ENCODE measurements around the gene NDUFA12. TPM values are rescaled to one million over a fixed set of nuclear protein-coding genes. Genes with fewer than 3 reads are reported as not detected.
A peak's percentile ranks its signal among the peaks of the same experiment; 100 is the strongest.

NDUFA12 gene
- total RNA-seq, 1 experiment from 2014 or later: 79.7 TPM

DNA sequence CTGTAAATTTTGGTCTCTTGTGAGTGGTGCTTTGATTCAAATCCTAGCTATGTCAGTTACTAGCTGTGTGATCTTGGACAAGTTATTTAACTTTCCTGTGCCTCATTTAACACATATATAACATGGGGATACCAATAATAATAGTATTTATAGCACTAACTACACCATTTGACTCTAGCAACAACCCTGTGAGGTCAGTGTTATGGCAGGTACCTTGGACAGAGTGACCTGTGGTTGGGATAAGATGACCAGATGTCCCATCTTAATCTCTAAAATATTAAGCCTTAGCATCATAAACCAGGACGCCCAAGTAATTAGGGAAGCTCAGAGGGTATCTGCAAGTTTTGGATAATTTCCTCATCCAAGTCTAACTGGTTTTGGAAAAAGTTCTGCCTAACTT, 73.7 kb downstream of the NDUFA12 start:
- intact Hi-C loops (cut with micrococcal nuclease): no loop called here
- no peak overlapping the region for H3K4me2 ChIP-seq (ENCODE audit: low read length)
- no peaks in the 10 kb centered on the region for H4K20me1 ChIP-seq (ENCODE audit: insufficient read depth)
- ATAC-seq: no peak
- H3K9me2 ChIP-seq (ENCODE audit: insufficient read depth): no peaks in the 10 kb centered on the region
- H3K9ac ChIP-seq (ENCODE audit: low read length): no peak overlapping the region
- no peaks in the 10 kb centered on the region for H3K9me3 ChIP-seq (ENCODE audit: control insufficient read depth in 1 of 2, insufficient read depth in 1 of 2, low read depth in 1 of 2, low read length in 2 of 2)
- no peaks in the 10 kb centered on the region for H3K36me3 ChIP-seq (ENCODE audit: control insufficient read depth in 1 of 2, insufficient read depth in 2 of 2, low read length in 2 of 2)
- CTCF ChIA-PET: no interaction called here
- POLR2A ChIA-PET: no interaction called here
- no peaks in the 10 kb centered on the region for H3K79me2 ChIP-seq (ENCODE audit: insufficient read depth, low read length)
- no TSS peak for BruUV-seq (replicated peaks)
- no peaks in the 10 kb centered on the region for H3K27me3 ChIP-seq (ENCODE audit: insufficient read depth, low read length)
- RAD21 ChIA-PET (ENCODE audit: low non-redundant PET in 1 of 2, low total read pairs in 2 of 2, uncharacterized antibody in 2 of 2, unreplicated experiment in 2 of 2): no interaction called here
- H3K4me3 ChIP-seq (replicated peaks in 1 of 2; ENCODE audit: low read depth in 1 of 2, low read length in 2 of 2): no peak overlapping the region
- TF ChIP-seq, protein P1, sequence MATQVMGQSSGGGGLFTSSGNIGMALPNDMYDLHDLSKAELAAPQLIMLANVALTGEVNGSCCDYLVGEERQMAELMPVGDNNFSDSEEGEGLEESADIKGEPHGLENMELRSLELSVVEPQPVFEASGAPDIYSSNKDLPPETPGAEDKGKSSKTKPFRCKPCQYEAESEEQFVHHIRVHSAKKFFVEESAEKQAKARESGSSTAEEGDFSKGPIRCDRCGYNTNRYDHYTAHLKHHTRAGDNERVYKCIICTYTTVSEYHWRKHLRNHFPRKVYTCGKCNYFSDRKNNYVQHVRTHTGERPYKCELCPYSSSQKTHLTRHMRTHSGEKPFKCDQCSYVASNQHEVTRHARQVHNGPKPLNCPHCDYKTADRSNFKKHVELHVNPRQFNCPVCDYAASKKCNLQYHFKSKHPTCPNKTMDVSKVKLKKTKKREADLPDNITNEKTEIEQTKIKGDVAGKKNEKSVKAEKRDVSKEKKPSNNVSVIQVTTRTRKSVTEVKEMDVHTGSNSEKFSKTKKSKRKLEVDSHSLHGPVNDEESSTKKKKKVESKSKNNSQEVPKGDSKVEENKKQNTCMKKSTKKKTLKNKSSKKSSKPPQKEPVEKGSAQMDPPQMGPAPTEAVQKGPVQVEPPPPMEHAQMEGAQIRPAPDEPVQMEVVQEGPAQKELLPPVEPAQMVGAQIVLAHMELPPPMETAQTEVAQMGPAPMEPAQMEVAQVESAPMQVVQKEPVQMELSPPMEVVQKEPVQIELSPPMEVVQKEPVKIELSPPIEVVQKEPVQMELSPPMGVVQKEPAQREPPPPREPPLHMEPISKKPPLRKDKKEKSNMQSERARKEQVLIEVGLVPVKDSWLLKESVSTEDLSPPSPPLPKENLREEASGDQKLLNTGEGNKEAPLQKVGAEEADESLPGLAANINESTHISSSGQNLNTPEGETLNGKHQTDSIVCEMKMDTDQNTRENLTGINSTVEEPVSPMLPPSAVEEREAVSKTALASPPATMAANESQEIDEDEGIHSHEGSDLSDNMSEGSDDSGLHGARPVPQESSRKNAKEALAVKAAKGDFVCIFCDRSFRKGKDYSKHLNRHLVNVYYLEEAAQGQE (IDR thresholded peaks at IDR 0.05; ENCODE audit: low read depth): peak; percentile 28
- no peak for TF ChIP-seq SRF (IDR thresholded peaks at IDR 0.05; ENCODE audit: low read depth)
- no peaks in the 10 kb centered on the region for H3K4me1 ChIP-seq (ENCODE audit: control insufficient read depth in 1 of 2, insufficient read depth in 2 of 2, low read length in 2 of 2)
- H3K27ac ChIP-seq (ENCODE audit: low read depth, low read length): no peak overlapping the region
- no peak overlapping the region for H2AFZ ChIP-seq (ENCODE audit: low read depth, low read length, poor library complexity, severe bottlenecking)
- no peak for DNase-seq (ENCODE audit: low read depth, low spot score)

- TF ChIP-seq TCF7L2 (IDR thresholded peaks at IDR 0.05; ENCODE audit: borderline replicate concordance, extremely low read depth, insufficient read depth, insufficient read length): no peak
- H2AFZ ChIP-seq (ENCODE audit: low read depth, low read length, poor library complexity, severe bottlenecking): no peak overlapping the region
- H3K27me3 ChIP-seq (ENCODE audit: insufficient read depth, low read length): no peaks in the 10 kb centered on the region
- H3K27ac ChIP-seq (ENCODE audit: low read depth, low read length): no peak overlapping the region
- H3K4me1 ChIP-seq (ENCODE audit: control insufficient read depth in 1 of 2, insufficient read depth in 2 of 2, low read length in 2 of 2): no peaks in the 10 kb centered on the region
- no peak overlapping the region for H3K4me2 ChIP-seq (ENCODE audit: low read length)
- H3K4me3 ChIP-seq (replicated peaks in 1 of 2; ENCODE audit: low read depth in 1 of 2, low read length in 2 of 2): no peak overlapping the region
- no peaks in the 10 kb centered on the region for H3K36me3 ChIP-seq (ENCODE audit: control insufficient read depth in 1 of 2, insufficient read depth in 2 of 2, low read length in 2 of 2)
- BruUV-seq (replicated peaks): no TSS peak
- DNase-seq (ENCODE audit: low read depth, low spot score): no peak
- intact Hi-C loops (cut with micrococcal nuclease): no loop called here
- H3K9me2 ChIP-seq (ENCODE audit: insufficient read depth): no peaks in the 10 kb centered on the region
- no peaks in the 10 kb centered on the region for H4K20me1 ChIP-seq (ENCODE audit: insufficient read depth)
- no peak for ATAC-seq
- no peak overlapping the region for H3K9ac ChIP-seq (ENCODE audit: low read length)
- ChIA-PET POLR2A (no interaction called here), RAD21 (ENCODE audit: low non-redundant PET in 1 of 2, low total read pairs in 2 of 2, uncharacterized antibody in 2 of 2, unreplicated experiment in 2 of 2) (no interaction called here), CTCF (no interaction called here)
- no peaks in the 10 kb centered on the region for H3K79me2 ChIP-seq (ENCODE audit: insufficient read depth, low read length)
- H3K9me3 ChIP-seq (ENCODE audit: control insufficient read depth in 1 of 2, insufficient read depth in 1 of 2, low read depth in 1 of 2, low read length in 2 of 2): no peaks in the 10 kb centered on the region
These were observed 77.8 kb downstream of the NDUFA12 start for GRCh38 chr12:94925729-94926128.

Measured in HCT116 (cell line).